Fibroblast of lung (primary cell): ENCODE data around the gene POTEG.
"Not testable (repeated sequence)": the region's sequence is repeated elsewhere in the genome, so short reads cannot be mapped to it uniquely, and the experiment has no call there.

Experiments used
- CTCF ChIP-seq, 2 donors: IDR thresholded peaks in 1 of 2; conservative IDR thresholded peaks in 1 of 2; 1 replicate in 1 of 2; 2 replicates in 1 of 2; pipeline ENCODE4 v1.5.1; 2011 to 2012; ENCODE audit warnings: low read length in 2 of 2, control low read depth in 1 of 2, inconsistent platforms in 1 of 2, low read depth in 1 of 2, mild to moderate bottlenecking in 1 of 2
- EZH2 ChIP-seq: IDR thresholded peaks from 2 replicates; pipeline ENCODE4 v1.5.1; 2012; ENCODE audit warnings: low read length, control low read depth, mild to moderate bottlenecking; ENCODE audit errors: missing control alignments

- TF ChIP-seq CTCF (conservative IDR thresholded peaks at IDR 0.05 in 1 of 2, IDR thresholded peaks at IDR 0.05 in 1 of 2; ENCODE audit: low read depth in 1 of 2, low read length in 2 of 2); EZH2: not testable (repeated sequence)
These were observed 5.7 kb upstream of the POTEG start for GRCh38 chr14:19439826-19440225.
